Central memory CD4-positive, alpha-beta T cell (primary cell): ENCODE data around the gene ARHGEF16.

Experiments used
- DNase-seq: peaks from one replicate; pipeline ENCODE4 v3.0.0; 2022

Gene ARHGEF16

GRCh38 chr1:3483801-3484444, 29.5 kb downstream of the ARHGEF16 start:
- peak; percentile 15 for DNase-seq

DNA sequence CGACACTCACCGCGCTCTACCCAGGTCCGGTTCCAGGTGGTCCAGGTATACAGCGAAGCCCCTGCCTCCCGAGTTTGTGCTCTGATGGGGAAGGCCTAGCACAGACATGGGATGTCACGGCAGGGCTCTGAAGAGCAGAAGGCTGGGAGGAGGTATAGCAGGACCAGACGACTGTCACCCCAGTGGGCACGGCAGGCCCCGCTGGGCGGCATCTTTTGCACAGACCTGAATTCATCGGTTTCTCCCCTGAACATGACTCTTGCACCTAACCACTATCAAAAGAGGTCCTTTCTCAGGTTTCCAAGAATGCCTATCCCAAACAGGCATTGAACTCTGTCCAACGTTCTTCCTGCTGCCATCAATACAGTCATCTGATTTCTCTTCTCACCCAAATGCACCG, 30.6 kb downstream of the ARHGEF16 start:
- DNase-seq = no peak

DNA sequence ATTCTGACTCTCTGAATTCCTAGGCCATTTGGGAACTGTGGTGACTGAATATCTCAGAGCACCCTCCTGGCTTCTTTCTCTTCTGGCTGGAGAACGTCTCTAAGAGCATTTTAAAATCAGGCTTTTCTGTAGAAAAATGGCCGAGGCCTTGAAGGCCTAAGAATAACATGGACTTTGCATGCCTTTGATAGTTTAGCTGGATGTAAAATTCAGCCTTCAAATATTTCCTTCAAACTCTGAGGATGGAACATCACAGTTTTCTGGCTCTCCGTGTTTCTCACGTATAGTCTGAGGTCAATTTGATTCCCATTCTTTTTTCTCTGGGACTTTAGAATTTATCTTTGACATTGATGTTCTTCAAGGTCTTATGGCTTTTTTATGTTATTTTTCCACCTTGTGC, 34.0 kb downstream of the ARHGEF16 start:
- no peak for DNase-seq

GRCh38 chr1:3490046-3490745, 35.7 kb downstream of the ARHGEF16 start:
- DNase-seq = no peak

DNA sequence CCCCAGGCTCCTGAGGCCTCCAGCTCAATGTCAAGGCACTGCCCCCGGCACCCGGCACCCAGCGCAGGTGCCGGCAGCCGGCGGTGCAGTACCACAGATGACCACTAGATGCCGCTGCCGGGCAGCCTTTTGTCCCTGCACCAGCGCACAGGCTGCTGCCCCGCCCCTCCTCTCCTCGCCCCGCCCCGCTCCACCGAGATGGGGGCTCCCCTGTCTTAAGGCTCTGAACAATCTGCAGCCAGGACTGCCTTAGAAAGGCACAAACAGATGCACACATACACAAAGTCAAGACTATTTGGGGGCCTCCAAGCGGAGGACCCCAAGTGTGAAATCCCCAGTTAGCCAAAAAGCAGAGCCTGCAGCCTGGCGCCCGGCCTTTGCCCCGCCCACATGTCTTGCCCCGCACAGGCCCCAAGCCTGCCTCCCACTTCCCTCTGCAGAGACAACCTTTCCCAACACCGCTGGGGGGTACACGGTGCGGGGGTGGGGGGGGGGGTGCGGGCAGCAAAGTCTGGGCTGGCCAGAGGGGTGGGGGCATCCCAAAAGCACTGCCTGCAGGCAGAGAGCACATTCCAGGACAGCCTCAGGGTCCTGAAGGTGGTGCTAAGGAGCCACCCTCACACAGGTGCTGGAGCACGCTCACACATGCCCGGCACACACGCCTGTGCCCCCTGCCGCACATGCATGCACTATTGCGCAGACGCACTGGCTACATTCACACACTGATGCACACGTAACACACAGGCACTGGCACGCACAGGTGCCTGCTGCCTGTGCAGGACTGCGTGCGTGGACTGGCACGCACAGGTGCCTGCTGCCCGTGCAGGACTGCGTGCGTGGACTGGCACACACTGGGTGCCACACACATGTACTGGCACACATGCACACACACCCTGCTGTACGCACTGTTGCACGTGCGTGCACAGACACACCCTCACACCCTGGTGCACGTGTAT, 37.1 kb downstream of the ARHGEF16 start:
- peak; percentile 70 for DNase-seq

- no peak for DNase-seq
Observed at GRCh38 chr1:3492545-3493246, 38.2 kb downstream of the ARHGEF16 start.

GRCh38 chr1:3494321-3495308, 40.1 kb downstream of the ARHGEF16 start:
- DNase-seq = no peak

- no peak for DNase-seq
Observed at GRCh38 chr1:3495776-3496745, 41.6 kb downstream of the ARHGEF16 start.

DNA sequence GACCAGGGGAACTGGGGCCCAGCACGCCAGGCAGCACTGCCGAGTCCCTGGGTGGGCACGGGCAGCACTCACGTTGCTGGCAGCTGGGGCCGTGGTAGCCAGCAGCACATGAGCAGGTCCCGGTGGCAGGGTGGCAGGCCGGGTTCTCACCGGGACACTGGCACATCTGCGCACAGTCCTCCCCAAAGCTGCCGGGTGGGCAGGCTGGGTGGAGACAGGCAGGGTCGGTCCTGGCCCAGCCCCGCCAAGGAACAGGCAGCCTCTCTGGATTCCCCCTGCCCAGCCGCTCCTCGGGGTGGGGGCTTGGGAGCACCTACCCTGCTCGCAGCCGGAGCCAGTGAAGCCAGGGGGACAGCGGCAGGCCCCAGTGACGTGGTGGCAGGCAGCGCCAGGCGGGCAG, 42.5 kb downstream of the ARHGEF16 start:
- DNase-seq = no peak

GRCh38 chr1:3497521-3497920, 43.1 kb downstream of the ARHGEF16 start:
- no peak for DNase-seq

GRCh38 chr1:3498246-3498930, 43.9 kb downstream of the ARHGEF16 start:
- no peak for DNase-seq

- no peak for DNase-seq
Observed at GRCh38 chr1:3498986-3499385, 44.5 kb downstream of the ARHGEF16 start.

GRCh38 chr1:3499611-3500010, 45.1 kb downstream of the ARHGEF16 start:
- DNase-seq = no peak

- DNase-seq = no peak
Observed at GRCh38 chr1:3500265-3500835, 45.9 kb downstream of the ARHGEF16 start.

- DNase-seq = no peak
Observed at GRCh38 chr1:3501437-3501836, 47.0 kb downstream of the ARHGEF16 start.

DNA sequence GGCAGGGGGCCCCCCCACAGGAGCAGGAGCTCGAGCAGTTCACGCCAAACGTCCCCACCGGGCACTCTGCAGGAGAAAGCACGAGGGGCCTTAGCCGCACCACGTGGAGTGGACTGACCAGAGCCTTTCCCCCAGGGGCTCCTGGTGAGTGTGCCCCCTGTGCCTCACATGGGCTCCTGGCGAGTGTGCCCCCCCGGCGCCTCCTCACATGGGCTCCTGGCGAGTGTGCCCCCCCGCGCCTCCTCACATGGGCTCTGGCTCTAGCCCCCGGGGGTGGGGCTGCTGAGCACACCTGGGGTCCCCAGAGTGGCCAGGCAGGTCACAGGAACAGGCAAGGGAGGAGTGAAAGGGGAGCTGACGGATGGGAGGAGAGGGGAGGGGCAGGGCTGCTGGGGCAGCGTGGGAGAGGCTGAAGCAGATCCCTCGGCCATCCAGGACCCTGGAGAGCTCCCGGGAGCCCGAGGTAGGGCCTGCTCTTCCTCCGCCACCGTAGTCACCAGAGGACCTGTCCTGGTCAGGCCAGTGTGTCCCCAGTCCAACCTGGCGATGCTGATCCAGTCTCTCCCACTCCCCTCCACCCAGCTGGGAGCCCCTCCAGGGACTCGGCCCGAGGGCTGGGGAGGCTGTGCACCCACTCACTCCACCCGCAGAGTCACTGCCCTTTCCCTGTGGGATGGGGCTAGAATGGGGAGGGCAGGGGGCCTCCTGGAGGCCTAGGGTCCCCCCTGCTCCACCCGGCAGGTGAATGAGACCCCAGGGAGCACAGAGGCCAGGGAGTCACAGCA, 47.6 kb downstream of the ARHGEF16 start:
- peak; percentile 12 for DNase-seq

DNA sequence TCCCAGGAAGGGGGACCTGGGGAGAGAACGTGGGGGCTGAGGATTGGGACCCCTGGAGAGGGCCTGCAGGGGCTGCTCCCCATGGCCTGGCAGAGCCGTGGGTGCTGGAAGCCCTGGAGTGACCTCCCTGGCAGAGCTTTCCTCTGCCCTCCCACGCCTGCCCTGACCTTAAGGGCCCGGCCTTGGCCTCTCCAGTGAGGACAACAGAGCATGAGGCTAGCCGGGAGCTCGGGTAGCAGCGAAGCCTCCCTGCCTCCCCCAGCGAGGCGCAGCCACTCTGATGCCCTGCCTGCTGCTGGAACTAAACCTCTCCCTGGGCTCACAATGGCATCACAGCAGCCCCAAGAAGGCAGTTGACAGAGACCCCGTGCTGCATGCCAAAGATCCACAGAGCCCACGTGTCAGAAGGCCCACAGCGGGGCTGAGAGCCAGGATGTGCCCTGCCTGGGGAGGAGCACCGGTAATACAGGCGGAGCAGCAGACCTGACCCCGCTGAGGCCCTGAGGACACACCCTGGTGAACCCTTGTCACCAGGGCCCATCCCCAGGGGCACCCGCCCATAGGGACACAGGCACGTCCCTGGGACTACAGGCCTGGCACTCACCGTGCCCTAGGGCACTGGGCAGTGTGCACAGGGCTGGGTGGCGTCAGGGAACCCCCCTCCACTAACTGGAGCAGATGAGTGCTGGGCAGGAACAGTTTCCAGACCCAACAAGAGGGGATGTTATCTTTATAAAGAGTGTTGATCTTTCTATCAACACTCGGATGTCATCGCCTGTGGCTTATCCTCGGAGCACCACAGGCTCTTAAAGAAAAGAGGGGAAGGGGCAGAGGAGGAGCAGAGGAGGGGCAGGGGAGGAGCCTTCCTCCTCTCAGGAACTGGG, 48.4 kb downstream of the ARHGEF16 start:
- DNase-seq = no peak

DNA sequence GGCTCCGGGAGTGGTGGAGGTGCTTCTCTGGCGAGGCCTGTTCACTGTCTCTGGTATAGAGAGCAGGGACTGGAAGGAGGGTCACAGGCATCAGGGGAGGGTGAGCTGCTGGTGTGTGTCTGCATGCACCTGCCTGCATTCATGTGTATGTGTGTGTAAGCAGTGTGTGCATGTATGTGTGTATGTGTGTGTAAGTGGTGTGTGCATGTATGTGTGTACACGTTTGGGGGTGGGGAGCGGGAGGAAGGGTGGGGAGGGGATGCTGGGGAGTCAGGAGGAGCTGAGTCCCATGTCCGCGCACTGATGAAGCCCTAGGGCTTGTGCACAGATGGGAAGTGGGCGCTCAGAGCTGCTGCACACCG, 49.0 kb downstream of the ARHGEF16 start:
- no peak for DNase-seq
